8988T (cell line): ENCODE results near the gene DCTN5.
"Not testable (repeated sequence)": the region's sequence is repeated elsewhere in the genome, so short reads cannot be mapped to it uniquely, and the experiment has no call there.

Source experiments
- DNase-seq: peaks from one replicate; pipeline ENCODE4 v3.0.0; 2011

The DCTN5 gene

GRCh38 chr16:23694644-23695373 is 53.5 kb downstream of the DCTN5 start:
- DNase-seq: no peak

DNA sequence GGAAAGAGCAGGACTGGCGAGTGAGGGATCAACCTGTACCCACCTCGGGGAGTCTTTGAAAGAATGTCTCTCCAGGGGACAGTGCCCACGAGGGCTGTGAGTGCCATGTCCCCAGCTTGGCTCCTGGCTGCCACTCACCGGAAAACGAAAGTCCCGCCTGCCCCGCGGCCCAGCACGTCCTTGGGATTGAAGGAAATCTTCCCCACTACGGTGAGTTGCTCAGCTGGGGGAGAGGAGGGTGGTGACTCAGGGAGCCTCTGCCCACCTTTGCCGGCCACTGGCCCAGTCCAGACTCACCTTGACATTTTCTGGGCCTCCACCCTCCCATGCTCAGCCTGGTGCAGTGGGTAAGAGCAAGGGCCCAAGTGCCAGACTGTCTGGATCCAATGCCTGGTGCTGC is 54.5 kb downstream of the DCTN5 start:
- no peak for DNase-seq

- DNase-seq: no peak
These were observed 57.8 kb downstream of the DCTN5 start for GRCh38 chr16:23699100-23699499.

DNA sequence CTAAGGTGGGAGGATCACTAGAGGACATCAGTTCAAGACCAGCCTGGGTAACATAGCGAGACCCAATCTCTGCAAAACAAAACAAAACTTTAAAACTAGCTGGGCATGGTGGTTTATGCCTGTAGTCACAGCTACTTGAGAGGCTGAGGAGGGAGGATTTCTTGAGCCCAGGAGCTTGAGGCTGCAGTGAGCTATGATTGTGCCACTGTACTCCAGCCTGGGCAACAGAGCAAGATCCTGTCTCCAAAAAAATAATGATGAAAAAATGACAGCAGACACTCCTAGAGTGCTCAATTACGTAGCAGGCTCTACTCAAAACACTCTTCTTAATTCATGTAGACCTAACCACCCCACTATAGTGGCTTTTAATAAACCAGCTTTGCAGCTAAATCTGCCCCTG is 58.8 kb downstream of the DCTN5 start:
- DNase-seq: no peak

GRCh38 chr16:23700509-23700908 is 59.2 kb downstream of the DCTN5 start:
- no peak for DNase-seq

- DNase-seq: no peak
These were observed 59.8 kb downstream of the DCTN5 start for GRCh38 chr16:23701045-23701444.

GRCh38 chr16:23702951-23703350 is 61.7 kb downstream of the DCTN5 start:
- no peak for DNase-seq

DNA sequence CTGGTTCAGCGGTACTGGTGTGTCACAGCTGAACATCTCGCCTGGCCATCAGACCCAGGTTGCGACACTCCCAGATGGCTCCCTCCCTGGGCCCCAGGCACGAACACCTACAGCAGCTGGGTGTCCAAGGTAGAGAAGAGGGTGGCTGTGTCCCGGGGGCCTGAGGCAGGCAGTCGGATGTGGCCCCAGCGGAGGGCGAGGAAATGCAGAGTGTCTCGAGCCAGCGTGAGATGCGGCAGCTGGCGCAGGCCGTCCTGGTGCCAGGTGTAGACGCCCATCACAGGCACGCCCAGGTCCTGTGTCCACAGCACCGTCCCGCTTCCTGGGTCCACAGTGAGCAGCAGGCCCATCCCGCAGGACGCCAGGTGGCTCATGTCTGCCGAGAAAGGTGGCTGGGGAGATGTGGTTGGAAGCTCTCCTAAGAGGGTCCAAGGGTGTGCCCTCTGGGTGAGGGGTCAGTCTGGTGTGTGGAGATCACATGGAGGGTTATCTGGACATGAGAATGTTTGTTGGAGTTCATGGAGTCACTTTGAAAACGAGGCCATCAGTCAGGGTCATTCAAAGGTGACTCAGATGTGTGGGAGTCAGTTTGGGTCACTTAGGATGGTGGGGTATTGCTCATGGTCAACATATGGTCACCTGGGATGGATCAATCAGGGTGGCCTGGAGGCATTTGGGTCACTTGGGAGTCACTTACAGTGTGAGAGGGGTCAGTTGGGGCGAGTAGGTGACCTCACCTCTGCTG is 63.7 kb downstream of the DCTN5 start:
- no peak for DNase-seq

GRCh38 chr16:23705517-23705902 is 64.2 kb downstream of the DCTN5 start:
- DNase-seq: no peak

- no peak for DNase-seq
These were observed 65.2 kb downstream of the DCTN5 start for GRCh38 chr16:23706439-23706838.

DNA sequence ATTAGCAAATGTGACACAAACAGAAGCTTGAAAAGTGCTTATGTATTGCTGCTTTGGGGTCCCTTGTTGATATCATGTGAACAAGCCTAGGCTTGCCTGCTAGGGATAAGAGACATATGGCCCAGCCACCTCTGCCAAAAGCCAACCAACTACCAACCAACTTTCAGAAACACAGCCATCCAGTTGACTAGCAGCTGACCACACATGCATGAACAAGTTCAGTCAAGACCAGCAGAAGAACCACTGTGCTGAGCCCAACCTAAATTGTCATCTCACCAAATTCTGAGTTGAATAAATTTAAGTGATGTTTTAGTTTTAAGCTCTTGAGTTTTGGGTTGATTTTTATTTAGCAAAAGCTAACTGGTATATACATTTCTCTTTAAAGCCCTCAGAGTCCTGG is 68.3 kb downstream of the DCTN5 start:
- no peak for DNase-seq

GRCh38 chr16:23710008-23710407 is 68.7 kb downstream of the DCTN5 start:
- no peak for DNase-seq

- DNase-seq: no peak
These were observed 69.2 kb downstream of the DCTN5 start for GRCh38 chr16:23710504-23710903.

- no peak for DNase-seq
These were observed 70.5 kb downstream of the DCTN5 start for GRCh38 chr16:23711785-23712184.

DNA sequence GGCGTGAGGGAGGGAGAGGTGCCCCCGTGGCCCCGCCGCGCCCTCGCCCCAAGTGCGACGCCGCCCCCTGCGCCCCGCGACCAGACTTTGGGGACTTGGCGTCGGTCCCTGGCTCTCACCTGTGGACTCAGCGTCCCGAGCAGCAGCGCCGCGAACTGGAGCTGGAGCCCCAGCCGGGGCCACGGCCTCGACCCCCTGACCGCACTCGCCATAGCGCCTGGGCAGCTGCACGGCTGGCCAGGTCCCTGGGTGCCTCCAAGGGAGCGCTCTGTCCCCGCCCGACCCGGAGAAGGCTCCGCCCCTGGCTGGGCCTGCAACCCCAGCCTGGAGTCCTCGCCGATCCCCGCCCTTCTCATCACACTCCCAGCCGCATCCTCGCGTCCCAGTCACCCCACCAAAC is 71.7 kb downstream of the DCTN5 start, which contains the start of gene ERN2:
ERN2 (minus strand) TSS at position 247 of the 400 bp plus-strand sequence; CDS start at position 212, 35 bp downstream.
- DNase-seq: no peak

- no peak for DNase-seq
These were observed 75.2 kb downstream of the DCTN5 start for GRCh38 chr16:23716484-23716883.

DNA sequence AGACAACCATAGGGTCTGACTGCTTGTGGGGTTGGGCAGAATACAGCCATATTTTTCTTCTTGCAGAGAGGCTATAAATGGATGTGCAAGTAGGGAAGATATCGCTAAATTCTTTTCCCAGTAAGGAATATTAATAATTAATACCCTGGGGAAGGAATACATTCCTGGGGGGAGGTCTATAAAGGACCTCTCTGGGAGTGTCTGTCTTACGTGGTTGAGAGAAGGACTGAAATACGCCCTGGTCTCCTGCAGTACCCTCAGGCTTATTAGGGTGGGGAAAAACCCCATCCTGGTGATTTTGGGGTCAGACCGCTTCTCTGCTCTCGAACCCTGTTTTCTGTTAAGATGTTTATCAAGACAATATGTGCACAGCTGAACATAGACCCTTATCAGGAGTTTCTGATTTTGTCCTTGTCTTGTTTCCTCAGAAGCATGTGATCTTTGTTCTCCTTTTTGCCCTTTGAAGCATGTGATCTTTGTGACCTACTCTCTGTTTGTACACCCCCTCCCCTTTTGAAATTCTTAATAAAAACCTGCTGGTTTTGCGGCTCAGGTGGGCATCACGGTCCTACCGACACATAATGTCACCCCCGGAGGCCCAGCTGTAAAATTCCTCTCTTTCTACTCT is 81.5 kb downstream of the DCTN5 start:
- not testable (repeated sequence) for DNase-seq

DNA sequence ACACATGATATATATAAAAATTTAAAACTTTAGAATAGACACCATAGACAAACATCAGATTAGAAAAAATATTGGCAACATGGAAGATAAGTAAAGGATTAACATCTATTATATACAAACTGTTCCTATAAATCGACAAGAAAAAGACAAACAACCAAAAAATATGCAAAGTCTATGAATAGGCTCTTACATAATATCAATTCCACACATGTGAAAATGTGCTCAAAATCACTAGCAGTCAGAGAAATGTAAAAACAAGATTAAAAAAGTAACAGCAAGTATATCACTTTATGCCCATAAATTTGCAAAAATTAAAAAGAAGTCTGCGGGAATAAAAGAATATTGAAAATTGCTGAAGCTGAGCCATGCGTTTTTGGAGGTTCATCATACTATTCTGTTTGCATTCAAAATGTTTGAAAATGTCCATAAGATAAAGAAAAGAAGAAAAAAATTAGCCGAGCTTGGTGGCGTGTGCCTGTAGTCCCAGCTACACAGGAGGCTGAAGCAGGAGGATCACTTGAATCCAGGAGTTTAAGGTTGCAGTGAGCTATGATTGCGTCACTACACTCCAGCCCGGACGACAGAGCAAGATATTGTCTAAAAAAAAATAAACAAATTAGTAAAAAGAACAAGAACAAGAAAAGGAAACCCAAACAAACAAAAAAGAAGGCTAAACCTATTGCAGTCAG is 83.0 kb downstream of the DCTN5 start:
- no peak for DNase-seq

DNA sequence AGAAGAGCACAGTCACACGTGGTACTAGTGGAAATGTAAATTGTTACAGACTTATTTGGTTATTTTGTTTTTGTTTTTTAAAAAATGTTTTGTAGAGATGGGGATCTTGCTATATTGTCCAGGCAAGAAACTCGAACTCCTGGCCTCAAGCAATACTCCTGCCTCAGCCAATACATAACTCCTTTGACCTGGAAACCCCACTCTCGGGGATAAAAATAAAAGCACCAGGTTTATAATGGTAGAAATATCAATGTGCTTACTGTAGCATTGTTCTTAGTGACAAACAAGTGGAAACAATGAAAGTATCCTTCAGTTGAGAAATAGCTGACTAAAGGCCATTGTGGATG is 83.5 kb downstream of the DCTN5 start:
- no peak for DNase-seq

- DNase-seq: no peak
These were observed 85.4 kb downstream of the DCTN5 start for GRCh38 chr16:23726710-23727109.
